Stimulated activated CD4-positive, alpha-beta T cell treated with anti-CD3 and anti-CD28 coated beads, Interleukin-2, amount 100 ng/mL, for 4 hours (primary cell): ENCODE data around the gene KSR1.

Source experiments
- DNase-seq: peaks from one replicate; pipeline ENCODE4 v3.0.0-alpha.2; 2020; ENCODE audit warnings: low read depth

The KSR1 gene

DNA sequence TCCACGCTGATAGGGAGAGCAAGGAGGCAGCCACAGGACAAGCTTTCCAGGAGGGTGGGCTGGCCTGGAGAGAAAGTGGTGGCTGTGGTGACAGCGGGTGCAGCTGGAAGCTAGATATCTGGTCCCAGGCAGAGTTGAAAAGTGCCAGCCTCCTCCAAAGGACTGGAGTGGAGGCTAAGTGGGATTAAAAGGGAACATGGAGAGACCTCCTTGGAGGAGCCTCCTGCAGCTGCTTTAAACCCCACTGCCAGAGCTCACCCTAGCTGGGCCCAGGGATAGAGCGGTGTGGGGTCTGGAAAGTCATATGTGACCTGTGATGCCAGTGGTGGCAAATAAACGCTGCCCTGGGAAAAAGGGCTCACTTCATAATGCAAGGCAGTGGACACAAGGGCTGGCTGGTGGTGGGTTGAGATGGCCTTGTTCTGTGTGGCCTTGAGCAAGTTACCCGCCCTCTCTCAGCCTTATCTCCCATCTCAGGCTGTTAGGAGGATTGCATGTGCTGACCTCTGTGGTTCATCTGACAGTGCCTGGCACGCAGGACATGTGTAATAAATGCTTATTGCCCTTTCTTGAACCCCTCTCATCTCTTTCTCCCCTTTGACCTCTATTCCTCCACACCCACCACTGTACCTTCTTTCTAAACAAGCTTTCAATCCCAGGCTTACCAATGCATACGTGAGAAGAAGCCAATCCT lies 113.8 kb downstream of the KSR1 start:
- DNase-seq: no peak

DNA sequence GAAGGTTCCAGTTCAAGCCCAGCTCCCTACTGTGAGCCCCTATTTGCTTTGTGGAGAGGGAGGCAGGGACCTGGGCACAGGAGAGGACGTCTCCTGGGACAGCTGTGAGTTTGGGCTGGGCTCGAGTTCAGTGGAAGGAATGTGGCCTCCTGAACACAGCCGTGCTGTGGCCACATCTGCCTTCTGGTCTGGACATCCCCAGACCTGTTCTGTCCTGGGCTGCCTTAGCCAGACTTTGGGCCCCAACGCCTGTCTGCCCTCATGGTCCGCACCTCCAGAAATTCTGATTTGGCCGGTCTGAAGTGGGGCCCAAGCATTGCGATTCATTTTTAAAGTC lies 114.3 kb downstream of the KSR1 start:
- no peak for DNase-seq

- DNase-seq: no peak
These were observed 115.5 kb downstream of the KSR1 start for GRCh38 chr17:27571563-27572352.

DNA sequence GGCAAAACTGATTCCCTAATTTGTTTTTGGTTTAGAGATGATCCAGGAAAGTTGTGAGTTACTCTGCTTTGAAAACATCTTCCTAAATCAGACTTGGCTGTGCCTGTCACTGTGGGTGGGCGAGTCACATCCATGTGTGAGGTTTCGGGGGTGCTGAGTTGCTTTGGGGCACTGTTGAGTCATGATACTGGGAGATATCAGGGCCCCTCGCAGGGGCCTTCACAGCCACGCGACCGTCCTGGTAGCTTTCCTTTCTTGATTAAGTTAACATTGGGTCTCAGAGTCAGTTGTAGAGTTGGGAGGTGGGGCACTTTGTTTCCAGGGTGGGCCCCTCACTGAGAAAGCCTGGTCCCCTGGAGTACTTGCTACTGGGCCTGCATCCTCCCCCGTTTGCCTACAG lies 116.4 kb downstream of the KSR1 start:
- peak; percentile 16 for DNase-seq

GRCh38 chr17:27573548-27573947 lies 117.3 kb downstream of the KSR1 start:
- no peak for DNase-seq

DNA sequence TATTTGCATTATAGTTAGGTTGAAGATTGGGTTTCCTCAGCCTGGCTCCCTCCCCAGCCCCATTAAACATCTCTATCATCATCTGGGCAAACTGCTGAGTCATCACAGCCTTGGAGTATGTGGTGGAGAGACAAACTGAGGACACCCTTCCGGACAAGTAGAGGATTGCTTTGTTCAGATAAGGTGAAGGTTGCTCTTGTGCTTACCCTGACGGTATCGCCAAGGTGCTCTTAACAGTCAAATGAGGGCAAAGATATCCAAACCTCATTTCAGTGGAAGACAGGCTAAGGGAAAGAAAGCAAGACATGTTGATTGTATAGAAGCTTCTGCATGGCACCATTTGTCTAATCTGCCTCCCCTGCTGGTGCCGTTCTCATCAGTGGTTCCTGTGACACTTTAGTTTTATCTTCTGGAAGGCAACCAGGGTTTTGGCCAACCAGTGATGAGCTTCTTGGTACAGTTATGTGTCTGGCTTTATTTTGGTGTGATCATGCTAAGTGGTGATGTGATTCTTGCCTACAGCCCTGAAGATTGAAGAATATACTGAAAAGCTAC lies 117.8 kb downstream of the KSR1 start:
- no peak for DNase-seq

DNA sequence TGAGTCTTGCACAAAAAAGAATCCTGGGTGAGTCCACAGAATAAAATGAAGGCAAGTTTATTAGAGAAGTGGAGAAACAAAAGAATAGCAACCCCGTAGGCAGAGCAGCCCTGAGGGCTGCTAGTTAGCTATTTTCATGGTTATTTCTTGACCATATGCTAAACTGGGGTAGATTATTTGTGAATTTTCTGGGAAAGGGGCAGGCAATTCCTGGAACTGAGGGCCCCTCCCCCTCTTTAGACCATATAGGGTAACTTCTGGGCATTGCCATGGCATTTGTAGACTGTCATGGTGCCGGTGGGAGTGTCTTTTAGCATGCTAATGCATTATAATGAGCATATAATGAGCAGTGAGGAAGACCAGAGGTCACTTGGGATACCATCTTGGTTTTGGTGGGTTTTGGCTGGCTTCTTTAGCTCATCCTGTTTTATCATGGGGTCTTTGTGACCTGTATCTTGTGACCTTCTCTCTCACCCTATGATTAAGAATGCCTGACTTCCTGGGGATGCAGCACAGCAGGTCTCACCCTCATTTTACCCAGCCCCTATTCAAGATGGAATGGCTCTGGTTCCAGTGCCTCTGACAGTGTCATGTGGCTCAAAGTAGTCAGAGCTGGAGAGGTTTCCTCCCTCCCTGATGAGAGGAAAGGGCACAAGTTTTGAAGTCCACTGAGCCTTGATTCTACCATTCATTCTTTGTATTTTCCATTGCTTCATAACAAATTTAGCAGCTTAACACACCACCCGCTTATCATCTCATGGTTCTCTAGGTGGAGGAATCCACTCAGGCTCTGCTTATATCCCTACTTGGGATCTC lies 119.1 kb downstream of the KSR1 start:
- DNase-seq: no peak

DNA sequence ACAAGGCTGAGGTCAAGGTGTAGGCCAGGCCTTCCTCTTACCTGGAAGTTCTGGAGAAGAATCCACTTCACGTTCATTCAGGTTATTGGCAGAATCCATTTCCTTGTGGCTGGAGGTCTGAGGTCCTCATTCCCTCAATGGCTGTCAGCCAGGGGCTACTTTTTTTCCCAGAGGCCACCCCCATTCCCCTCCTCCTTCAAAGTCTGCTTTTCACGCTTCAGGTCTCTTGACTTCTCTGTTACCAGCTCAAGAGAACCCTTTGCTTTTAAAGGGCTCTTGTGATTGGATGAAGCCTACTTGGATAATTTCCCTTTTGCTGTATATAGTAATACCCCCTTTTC lies 119.6 kb downstream of the KSR1 start:
- no peak for DNase-seq

GRCh38 chr17:27576477-27577083 lies 120.3 kb downstream of the KSR1 start:
- DNase-seq: no peak

GRCh38 chr17:27577121-27577761 lies 121.0 kb downstream of the KSR1 start:
- no peak for DNase-seq

DNA sequence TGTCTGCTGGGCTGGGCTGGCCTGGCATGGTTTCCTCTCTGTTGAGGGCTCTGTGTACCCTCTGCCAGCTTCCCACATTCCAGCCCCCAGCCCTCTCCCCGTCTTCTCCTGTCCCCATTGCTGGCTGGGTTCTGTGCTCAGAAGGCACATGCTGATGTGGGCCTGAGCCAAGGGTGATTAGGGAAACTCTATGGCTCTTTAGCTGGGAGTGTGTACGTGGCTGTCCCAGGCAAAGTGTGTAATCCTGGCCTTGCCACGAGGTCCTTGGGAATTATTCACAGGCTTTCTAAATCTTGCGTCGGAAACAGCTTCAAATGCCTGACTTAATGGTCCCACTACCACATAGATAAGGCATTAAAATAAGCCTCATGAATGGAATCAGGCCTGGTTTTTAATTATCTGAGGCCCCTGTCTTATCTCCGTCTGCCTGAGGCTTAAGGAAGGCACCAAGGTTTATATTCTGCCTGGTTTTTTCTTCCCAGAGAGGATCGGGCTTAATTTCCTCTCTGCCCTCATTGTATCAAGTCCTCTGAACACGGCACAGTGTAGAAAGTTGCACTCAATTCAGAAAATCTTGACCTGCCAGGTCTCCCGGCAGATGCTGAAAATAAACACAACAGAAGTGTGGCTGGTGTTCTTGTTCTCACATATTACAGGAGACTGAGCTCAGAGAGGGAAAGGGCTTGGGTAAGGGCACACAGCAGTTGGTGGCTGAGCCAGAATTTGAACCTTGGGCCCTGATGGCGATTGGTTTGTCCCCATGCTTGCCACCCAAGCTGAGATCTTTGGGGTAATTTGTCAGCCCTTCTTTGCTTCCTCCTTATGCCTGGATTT lies 121.9 kb downstream of the KSR1 start:
- no peak for DNase-seq

DNA sequence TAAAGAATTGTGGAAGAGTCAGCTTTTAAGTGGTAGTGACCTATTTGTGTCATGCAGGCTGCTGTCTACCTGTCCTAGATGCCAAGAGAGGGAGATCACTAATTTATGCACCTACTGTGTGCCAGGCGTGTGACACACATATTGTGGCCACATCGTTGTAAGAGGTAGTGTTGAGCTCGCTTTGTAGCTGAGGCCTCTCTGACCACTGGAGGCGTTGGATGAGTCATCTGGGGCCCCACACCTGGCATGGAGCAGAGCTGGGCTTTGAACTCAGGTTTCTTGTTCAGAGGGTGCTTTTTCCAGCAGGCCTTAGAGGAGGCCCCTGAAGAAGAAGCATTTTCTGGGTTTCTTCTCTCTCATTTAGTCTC lies 122.5 kb downstream of the KSR1 start:
- no peak for DNase-seq

DNA sequence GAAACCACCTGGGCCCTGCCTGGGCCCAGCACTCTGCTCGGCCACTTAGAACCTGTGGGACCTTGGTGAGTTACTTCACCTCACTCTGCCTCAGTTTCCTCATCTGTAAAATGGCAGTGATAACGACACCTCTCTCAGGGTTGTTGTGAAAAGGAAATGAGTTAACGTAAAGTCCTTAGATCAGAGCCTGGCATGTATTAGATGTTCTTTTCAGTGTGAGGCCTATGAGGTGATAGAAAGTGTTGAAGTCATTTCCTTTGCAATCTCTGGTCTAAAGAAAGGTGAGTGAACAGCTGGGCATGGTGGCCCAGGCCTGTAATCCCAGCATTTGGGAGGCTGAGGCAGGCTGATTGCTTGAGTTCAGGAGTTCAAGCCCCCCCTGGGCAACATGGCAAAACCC lies 123.1 kb downstream of the KSR1 start:
- no peak for DNase-seq

DNA sequence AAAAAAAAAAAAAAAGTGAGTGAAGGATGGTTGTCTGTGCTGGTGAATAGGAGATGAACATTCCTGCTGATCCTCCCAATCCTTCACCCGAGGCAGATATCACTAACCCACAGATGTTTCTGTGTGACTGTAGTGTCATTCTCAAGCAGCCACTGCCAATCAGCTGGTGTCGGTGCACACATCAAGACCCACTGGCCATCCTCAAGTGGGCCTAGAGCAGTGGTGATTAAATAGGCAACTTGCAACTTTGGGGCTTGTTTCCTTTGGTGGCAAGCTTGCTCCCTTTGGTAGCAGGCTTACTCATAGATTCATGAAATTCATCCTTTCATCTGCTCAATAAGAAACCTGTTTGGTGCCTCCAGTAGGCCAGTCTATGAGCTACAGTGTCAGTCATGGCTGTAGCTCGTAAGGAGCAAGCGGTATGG lies 123.7 kb downstream of the KSR1 start:
- DNase-seq: no peak

DNA sequence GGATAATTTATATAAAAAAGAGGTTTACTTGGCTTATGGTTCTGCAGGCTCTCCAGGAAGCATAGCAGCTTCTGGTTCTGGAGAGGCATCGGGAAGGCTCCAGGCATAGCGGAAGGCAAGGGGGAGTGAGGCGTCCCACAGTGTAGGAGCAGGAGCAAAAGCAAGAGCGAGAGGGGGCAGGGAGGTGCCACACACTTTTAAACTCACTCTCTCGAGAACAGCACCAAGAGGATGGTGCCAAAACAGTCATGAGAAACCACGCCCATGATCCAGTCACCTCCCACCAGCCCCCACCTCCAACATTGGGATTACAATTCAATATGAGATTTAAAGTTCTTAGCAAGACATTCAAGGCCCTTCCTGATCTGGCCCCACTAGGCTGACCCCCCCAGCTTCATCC lies 124.8 kb downstream of the KSR1 start:
- no peak for DNase-seq

GRCh38 chr17:27582696-27583095 lies 126.4 kb downstream of the KSR1 start:
- DNase-seq: no peak

GRCh38 chr17:27585153-27585681 lies 129.0 kb downstream of the KSR1 start:
- DNase-seq: no peak

DNA sequence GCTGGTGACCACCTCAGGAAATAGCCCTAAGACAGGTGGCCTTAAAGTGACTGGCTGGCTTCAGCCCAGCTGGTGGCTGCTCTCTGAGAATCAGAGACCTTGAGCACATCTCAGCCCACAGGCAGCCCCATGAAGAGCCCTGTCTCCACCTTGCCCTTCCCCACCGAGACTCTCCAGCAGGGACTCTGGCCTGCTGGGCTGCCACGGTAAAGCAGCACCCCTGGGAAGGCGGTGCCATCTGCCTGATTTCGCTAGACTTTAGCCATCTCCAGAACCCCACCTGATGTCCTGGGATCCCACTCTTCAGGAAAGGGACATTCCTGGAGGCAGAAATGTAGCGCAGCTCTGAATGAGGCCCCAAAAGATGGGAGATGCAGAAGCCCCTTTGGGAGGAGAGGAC lies 129.5 kb downstream of the KSR1 start:
- no peak for DNase-seq

GRCh38 chr17:27586203-27586721 lies 130.0 kb downstream of the KSR1 start:
- no peak for DNase-seq

GRCh38 chr17:27588354-27588753 lies 132.1 kb downstream of the KSR1 start:
- DNase-seq: no peak

DNA sequence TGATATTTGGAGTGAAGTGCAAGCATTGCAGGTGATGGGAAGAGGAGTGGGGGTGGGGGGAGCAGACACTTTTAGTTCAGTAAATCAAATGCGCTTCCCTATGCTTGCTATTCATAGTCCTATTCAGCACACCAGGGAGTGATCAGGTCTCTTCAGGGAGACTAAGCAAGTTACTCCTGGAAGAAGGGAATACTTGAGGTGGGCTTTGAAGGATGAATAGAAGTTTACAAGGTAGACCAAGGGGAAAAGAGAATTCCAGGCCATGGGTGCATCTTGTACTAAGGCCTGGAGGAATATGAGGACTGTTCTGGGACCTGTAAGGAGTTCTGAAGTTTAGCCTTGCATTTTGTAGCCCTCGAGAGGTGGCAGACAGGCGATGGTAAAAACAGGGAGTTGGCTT lies 134.6 kb downstream of the KSR1 start:
- no peak for DNase-seq
